HG03103 (cell line): ENCODE data around the gene AK9.
"Not testable (repeated sequence)": the region's sequence is repeated elsewhere in the genome, so short reads cannot be mapped to it uniquely, and the experiment has no call there.

ENCODE experiments used
- ATAC-seq: cut with Tn5 transposase; IDR thresholded peaks from one replicate; pipeline ENCODE4 v1.9.1; 2021; ENCODE audit warnings: low read depth; ENCODE audit not compliant: unreplicated experiment

Gene AK9

DNA sequence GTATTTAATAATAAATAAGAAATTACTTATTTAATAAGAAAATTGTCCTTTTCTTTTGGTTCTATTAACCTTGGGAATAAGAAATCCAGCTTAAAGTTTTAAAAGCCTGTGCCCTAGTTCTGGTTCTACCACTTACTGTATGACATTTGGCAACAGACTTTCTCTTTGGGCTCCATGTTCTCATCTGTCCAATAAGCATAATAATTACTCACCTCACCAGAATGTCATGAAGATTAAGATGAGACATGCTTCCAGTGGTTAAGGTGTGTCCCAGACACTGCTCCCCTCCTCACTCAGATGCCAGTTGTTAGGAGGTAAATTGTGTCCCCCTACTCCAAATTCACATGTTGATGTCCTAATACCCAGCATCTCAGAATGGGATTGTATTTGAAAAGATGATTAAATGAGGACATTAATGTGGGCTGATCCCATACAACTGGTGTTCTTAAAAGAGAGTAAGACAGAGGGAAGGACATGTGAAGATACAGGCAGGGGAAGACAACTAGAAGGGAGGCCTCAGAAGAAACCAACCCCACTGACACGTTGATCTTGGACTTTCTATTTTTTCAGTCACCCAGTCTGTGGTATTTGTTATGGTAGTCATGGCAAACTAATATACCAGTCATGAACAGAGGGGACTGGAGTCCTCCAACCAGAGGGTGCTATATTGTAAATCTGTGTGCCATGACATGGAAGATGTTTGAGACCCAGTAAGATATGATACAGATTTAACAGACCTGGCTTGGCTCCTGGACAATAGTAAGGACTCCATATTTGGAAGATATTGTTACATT, 229.1 kb downstream of the AK9 start:
- no peak for ATAC-seq

DNA sequence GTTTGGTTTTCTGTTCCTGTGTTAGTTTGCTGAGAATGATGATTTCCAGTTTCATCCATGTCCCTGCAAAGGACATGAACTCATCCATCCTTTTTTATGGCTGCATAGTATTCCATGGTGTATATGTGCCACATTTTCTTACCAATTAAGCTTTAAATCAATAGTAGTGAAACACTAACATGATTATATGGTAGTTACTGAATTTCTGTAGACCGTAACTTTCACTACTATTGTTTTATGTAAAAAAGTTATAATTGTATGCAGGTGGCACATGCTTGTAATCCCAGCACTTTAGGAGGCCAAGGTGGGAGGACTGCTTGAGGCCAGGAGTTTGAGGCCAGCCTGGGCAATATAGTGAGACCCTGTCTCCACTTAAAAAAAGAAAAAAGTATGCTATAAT, 229.8 kb downstream of the AK9 start:
- not testable (repeated sequence) for ATAC-seq

DNA sequence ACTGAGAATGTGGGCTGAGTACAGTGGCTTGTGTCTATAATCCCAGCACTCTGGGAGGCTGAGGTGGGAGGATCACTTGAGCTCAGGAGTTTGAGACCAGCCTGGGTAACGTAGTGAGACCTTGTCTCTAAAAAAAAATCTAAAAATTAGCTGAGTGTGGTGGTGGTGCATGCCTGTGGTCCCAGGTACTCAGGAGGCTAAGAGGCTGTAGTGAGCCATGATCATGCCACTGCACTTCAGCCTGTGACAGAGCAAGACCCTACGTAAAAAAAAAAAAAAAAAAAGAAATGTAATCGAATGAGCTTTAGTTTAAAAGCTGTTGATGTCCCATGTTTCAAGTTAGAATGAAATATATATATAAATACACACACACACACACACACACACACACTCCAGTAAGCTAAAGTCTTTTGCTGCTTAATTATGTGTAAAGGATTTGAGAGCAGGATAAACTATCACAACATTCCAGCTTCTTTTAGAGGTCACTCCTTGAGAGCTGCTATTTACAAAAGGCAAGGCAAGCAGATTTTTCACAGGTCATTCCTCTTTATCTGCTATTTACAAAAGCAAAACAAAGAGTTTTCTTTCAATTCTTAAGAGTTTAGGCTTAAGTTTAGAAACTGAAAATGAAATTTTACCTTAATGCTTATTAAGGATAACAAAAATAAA, 230.7 kb downstream of the AK9 start:
- ATAC-seq: no peak

DNA sequence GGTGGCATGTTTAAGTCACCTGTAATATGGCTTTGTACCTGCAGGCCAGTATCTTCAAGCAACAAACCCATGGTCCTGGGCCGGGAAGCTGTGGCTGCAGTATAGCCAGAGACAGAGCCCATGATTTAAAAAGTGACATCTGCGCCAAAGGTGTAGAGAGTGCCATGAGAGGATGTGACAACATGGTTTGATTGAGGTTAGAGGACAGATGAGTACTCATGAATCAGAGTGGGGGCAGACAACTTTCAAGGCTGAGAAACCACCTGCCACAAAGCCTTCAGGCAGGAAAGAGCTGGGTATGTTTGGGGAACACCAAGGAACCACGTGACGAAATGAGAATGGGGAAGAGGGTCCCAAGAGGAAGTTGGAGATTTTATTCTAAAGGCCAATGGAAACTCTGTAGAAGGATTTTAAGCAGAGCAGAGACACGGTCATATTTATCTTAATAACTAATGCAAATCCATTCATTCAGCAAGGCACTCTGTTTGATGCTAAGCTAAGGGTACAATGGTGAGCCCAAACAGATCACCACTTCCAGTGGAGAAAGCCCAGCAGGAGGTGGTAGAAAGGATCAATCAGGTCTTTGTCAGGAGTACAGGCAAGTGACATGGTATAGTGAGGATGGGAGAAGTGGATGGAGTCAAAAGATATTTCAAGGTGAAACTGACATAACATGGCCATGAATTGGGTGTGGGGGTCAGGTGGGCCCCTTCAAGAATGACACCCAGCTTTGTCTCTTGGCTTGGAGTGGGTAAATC, 232.0 kb downstream of the AK9 start:
- no peak for ATAC-seq

DNA sequence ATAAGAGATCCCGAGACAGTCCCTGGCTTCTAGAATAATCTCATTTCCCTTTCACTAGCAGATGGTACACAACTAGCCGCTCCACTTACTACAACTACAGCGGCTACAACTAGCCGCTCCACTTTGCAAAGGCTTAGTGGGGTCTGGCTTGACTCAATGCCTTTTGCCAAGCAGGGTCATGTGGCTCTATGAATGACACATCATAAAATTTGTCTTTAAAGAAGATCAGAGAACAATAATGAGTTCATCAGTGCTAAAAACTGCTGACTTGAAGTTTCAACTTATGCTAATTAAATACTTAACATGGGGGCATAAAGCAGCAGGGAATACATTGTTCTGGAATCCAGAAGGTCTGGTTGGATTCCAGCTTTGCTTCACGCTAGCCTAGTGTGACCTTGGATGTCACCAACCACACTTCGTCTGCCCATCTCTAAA, 233.4 kb downstream of the AK9 start:
- no peak for ATAC-seq

DNA sequence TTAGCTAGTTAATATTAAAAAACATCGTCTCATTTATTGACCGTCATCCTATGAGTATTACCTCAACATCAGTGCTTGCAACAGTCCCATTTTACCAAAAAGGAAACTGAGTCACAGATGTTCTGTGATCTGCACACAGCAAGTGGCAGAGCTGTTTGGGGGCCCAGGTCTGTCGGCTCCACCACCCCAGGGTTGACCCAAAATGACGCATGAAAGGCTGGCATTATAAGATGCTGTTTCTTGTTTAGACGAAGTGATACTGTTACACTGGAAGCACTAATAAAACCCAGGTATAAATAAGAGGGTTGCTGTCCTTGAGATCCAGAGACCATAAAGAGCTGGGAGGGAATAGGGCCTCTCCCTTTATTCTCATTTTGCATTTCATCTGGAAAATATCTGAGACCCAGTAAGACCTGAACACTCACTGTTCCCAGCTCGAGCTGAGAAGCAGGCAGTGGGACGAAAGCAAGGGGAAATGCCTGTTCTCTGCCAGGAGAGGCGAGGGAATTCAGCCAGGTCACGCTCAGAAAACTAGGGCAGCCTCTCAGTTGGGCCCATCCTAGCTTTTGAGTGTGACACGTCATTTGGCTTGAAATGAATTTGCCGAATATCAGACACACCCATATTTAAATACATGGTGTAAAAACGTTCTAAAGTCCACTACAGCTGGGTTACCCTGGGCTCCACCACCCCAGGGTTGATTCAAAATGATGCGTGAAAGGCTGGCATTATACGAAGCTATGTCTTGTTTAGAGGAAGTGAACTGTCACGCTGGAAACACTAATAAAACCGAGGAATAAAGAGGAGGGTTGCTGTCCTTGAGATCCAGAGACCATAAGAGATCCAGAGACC, 234.1 kb downstream of the AK9 start:
- no peak for ATAC-seq

DNA sequence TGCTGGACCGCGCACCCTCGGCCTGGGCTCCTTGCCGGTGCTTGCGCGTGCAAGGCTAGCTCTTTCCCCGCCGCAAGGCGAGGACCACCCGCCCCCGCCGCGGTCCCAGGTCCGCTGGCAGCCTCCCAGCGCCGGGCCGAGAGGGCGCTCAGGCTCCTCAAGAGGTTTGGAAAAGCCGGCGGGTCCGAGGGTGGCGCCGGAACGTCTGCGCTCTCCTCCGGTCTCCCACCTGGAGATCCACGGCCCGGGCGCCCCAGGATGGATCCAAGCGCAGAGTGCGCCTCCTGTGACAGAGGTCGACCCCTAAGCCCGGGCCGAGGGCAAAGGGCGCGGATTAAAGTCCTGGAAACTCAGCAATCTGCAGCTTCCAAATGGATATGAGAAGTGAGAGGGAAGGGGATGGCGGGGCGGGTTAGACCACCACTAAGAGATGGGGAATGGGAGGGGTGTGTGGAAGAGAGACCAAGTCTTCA, 234.9 kb downstream of the AK9 start:
- ATAC-seq: no peak

DNA sequence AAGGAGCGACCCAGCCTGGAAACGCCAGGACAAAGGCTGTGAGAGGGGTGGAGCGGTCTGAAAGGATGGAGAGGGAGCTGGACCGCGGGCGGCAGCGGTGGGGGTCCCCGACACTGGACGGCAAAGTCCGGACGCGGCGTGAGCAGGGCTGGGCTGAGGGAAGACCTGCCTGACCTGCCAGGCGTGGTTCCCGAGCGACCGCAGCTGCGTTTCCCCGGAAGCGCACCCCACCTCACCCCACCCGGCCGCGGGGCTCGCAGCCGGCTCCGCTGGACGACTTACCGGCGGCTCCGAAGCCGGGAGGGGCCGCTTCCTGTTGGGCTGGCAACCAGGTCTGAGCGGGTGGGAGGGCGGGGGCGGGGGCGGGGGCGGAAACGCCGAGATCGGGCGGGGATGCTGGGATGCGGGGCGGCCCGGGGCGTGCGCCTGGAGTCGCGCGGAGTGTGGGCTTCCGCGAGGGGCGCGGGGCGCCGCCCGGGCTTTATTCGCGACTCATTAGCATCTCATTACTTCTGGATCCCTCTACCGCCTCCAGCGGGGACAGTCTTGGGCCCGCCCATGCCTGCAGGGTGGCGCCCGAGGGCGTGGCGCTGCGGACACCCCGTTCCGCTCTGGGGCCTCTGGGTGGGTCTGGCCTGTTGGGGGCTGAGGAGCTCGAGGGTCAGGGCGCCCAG, 235.4 kb downstream of the AK9 start, which contains the start of gene MICAL1:
TSS of gene MICAL1 (minus strand) at position 336 of the 674 bp plus-strand sequence. CDS start 1,576 bp downstream, outside the sequence.
- peak; percentile 52 for ATAC-seq

DNA sequence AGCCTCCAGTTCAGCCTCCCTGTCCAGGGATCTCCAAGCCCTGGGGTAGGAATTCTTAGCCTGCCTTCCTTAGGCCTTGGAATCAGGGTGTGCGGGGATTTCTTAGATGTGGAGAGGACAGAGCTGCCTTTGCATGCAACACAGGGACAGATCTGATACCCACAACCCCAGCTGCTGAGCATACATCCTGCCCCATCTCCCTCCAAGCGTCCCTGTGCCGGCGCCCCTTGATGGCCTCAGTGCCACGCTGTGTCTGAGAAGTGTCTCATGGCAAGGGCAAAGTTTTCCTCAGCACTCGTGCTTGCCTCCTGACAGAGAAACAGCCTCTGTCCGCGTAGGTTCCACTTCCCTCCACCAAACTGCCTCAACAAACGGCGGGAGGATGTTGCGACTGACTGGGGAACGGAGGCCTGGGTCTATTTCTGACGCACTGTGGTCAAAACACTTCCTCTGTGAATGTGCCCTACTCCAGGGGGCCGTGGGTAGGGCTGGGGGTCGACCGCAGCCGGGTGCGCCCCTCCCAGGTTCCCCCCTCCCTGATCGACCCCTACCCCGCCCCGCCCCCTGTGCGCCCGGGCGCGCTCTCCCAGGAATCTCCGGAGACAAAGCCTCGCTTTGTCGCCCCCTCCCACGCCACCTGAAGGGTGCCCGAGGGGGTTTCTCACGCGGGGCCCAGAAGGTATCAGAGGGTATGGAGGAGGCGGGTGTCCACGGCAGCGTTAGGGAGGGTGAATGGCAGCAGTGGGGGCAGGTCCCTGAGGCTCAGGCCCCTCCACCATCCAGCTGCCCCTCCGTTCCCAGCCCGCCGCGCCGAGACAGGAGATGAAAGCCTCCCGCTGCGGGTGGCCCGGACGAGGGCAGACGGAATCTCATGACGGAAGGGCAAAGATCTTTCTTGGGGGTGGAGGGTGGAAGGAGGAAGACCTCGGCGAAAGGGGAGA, 236.2 kb downstream of the AK9 start:
- peak; percentile 28 for ATAC-seq

DNA sequence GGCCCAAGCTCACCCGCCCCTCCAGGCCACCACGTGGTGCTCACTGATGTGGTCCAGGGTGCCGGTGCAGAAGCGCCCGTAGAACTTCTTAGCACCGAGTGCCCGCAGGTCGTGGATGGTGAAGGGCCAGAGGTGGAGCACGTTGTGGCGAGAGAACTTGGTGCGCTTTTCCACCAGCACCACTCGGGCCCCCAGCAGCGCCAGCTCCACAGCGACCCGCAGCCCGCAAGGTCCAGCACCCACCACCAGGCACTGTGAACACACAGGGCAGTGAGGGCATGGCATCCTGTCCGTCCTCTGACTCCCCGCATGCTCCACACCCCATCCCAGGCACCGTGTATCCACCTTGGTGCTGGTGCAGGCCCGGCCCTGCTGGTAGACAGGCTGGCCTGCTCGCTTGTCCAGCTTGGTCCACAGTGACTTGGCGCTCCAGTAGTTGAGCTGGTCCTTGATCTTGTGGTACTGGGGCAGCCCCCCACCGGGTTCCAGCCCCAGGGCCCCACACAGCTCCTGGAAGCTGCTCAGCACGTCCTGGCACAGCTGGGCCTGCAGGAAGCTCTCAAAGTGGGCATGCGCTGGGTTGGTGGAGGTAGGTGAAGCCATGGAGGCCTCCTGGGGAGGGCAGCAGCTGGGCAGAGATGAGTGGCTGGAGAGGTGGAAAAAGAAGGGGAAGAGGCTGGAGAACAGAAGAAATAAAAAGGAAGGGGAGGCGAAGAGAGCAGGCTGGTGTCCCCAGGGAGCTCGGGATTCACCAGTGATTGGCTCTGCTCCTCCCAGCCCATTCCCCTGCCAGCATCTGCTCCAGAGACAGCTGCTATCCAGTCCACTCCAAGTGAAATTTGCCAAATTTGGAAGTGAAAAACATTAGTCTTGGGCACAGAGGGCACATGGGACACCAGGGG, 237.2 kb downstream of the AK9 start:
- no peak for ATAC-seq

DNA sequence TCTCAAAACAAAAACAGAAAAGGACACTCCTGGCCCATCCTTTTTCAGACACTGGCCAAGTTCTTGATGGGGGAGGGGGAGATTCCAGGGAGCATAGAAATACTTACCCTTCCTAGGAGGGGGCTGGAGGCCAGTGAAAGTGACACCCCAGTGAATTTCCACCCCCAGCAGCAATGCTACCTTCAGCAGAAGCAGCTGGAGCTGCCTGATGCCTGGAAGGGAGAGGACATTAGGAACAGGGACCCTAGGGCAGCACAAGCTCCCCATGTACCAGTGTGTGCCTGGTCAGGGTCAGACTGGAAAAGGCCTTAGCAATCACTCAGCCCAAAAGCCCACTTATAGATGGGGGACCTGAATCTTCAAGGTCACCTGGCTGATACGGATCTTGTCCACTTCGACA, 237.8 kb downstream of the AK9 start:
- no peak for ATAC-seq

DNA sequence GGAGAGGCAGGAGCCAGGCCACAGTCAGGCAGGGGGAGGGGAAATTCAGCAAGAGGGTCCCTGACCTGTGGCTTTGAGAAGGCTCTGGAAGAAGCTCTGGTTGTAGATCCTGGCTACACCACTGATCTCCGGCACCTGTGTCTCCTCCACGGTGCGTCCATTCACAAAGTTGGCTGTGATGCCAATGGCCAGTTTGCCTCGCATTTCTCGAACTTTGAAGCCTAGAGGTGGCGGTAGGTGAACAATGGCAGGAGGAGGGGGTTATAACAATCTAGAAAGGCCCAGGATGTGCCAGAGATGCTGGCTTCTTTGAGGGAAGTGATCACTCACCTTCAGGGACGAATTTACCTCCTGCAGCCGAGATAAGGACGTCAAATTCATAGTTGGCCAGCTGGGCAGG, 238.8 kb downstream of the AK9 start:
- no peak for ATAC-seq

DNA sequence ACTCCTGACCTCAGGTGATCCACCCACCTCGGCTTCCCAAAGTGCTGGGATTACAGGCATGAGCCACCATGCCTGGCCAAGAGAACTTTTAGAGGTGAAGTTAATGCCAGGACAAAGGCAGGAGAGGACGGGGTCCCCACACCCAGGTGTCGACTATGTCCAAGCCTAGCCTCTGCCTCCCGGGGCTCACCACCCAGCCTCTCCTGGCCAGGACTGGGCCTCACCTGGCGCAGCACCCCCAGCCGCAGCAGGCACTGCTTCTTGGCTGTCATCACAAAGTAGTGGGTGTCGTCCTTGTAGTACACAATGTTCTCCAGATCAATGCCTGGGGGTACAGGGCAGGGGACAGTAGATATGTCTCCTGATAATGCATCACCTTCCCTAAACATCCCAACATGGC, 239.6 kb downstream of the AK9 start:
- ATAC-seq: no peak

DNA sequence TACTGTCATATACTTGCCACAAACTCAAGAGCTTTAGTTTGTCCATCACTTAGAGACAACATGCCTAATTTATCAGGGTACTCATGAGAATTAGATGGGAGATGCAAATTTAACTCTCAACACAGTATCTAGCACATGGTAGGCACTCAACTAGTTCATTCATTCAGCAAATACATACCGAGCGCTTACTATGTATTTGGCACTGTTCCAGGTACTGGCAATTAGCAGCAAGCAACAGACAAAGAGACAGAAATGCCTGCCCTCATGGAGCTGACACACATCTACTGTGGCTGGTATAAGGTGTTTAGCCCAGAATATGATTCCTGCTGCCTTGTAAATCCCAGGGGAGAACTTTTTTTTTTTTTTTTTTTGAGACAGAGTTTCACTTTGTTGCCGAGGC, 240.2 kb downstream of the AK9 start:
- ATAC-seq: no peak

DNA sequence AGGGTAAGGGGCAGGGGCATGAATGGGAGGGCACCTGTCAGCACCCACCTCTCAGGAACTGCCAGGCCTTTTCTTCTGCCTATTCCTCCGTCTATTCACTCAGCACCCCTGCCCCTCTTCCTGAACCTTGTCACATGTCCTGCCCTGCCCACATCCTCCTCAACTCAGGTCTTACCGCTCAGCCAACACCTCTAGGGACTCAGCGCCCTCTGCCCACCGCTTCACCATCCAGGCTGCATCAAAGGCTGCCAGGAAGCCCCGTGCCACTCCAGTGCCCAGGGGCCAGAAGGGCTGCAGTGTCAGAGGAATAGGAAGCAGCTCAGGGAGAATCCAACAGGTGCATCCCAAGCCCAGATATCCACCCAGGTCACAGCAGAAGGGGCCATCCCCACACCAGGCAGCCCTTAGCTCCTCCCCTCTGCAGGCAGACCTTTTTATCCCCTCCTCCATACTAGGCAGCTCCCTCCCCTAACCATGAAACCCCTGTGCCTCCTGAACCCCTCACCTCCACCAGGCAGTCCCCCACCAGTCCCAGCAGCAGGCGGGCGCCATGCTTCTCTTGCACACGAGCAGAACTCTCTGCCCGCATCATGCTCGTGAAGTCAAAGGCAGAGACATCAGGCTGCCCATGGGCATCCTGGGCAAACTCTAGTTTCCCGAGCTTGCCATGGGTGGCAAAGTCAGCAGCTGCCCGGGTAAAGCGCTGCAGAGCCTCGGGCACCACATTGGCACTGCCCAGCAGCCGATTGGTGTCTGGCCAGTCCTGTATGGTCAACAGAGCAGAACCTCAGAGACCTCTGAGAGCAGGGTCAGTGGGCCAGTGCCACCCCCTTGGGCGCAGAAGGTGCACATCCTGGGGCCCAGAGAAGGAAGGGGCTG, 241.0 kb downstream of the AK9 start:
- no peak for ATAC-seq

DNA sequence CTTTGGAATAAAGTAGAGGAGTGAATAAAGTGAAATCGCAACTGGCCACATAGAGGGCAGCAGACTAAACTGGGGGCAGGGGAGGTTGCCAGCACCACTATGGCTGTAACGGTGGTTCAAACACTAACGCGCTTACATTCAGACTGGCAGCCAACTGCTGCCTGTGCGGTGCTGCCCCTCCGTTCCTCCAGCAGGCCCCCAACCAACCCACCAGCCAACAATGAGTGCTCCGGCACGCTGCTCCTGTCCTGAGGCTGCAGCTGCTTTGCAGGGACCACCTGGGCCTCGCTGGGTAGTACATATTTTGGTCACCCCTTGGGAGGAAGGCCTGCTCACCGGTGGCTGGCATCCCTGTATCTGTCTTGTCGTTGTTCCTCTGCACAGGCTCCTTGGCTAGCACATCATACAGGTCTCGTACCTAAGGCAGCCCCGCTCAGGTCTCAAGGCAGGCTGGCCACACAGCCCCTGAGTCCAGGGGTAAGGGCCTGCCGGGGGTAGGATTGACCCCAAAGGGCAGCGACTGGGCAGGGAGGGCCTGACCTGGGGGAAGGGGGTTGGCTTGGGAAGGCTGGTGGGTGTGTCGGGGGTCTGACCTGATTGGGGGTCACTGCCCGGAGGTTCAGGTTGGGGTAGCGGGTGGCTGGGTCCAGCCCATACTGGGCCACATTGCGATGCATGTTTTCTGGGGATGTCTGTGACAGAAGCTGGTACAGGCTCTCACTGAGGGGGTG, 241.8 kb downstream of the AK9 start:
- ATAC-seq: no peak
